DND-41 (cell line): ENCODE data around the gene ORMDL2.

ENCODE experiments used
- ATAC-seq: fragments of 200-7000 bp; cut with Tn5 transposase; 3 replicates; pipeline ENCODE4 v1.9.1; 2021; ENCODE audit warnings: low read depth; ENCODE audit not compliant: insufficient read depth
- DNase-seq: peaks from one replicate; pipeline ENCODE4 v3.0.0-alpha.2; 2020
- H2AFZ ChIP-seq: 2 replicates; pipeline ENCODE4 v1.6.0; 2012; ENCODE audit warnings: low read depth, low read length
- H3K27ac ChIP-seq: 2 replicates; pipeline ENCODE4 v1.5.1; 2012; ENCODE audit warnings: low read length, inconsistent platforms
- H3K27me3 ChIP-seq: fragments of 200-600 bp; sonication (generic); 2 replicates; pipeline ENCODE4 v1.6.0; 2012; ENCODE audit warnings: low read length, mild to moderate bottlenecking, inconsistent platforms; ENCODE audit not compliant: insufficient read depth, poor library complexity
- H3K36me3 ChIP-seq: 2 replicates; pipeline ENCODE4 v1.5.1; 2012; ENCODE audit warnings: low read length, inconsistent platforms; ENCODE audit not compliant: insufficient read depth
- H3K4me1 ChIP-seq: 2 replicates; pipeline ENCODE4 v1.5.1; 2012; ENCODE audit warnings: mild to moderate bottlenecking, low read length; ENCODE audit not compliant: insufficient read depth
- H3K4me2 ChIP-seq: 2 replicates; pipeline ENCODE4 v1.6.0; 2012; ENCODE audit warnings: mild to moderate bottlenecking, moderate library complexity, low read length, inconsistent platforms; ENCODE audit not compliant: insufficient read depth
- H3K4me3 ChIP-seq, 2 experiments: fragments of 200-600 bp in 1 of 2; shearing (Covaris generic) in 1 of 2; 2 replicates each; pipeline ENCODE4 v1.5.1; 2012 to 2016; ENCODE audit warnings: inconsistent platforms in 2 of 2, low read length in 2 of 2, mild to moderate bottlenecking in 2 of 2, low read depth in 1 of 2, moderate library complexity in 1 of 2
- H3K79me2 ChIP-seq: 2 replicates; pipeline ENCODE4 v1.6.0; 2012; ENCODE audit warnings: low read length, inconsistent platforms; ENCODE audit not compliant: insufficient read depth
- H3K9ac ChIP-seq: 2 replicates; pipeline ENCODE4 v1.6.0; 2012; ENCODE audit warnings: low read depth, mild to moderate bottlenecking, inconsistent platforms, low read length, moderate library complexity
- H3K9me3 ChIP-seq: 2 replicates; pipeline ENCODE4 v1.5.1; 2012; ENCODE audit warnings: low read length, moderate library complexity, mild to moderate bottlenecking, inconsistent platforms; ENCODE audit not compliant: insufficient read depth, severe bottlenecking
- H4K20me1 ChIP-seq: 2 replicates; pipeline ENCODE4 v1.6.0; 2012; ENCODE audit warnings: low read length; ENCODE audit not compliant: insufficient read depth
- CTCF ChIP-seq: IDR thresholded peaks from 2 replicates; pipeline ENCODE4 v1.5.1; 2012; ENCODE audit warnings: borderline replicate concordance, low read length, moderate library complexity, mild to moderate bottlenecking; ENCODE audit not compliant: poor library complexity, severe bottlenecking; ENCODE audit errors: extremely low read depth
- EZH2 ChIP-seq: IDR thresholded peaks from 3 replicates; pipeline ENCODE4 v1.6.1; 2012; ENCODE audit warnings: borderline replicate concordance, low read depth, mild to moderate bottlenecking, moderate library complexity, low read length, inconsistent platforms; ENCODE audit not compliant: severe bottlenecking

Gene ORMDL2

GRCh38 chr12:55847033-55847432 lies 29.2 kb downstream of the ORMDL2 start:
- Histone ChIP-seq H4K20me1 (no peaks in the 10 kb centered on the region), H3K36me3 (no peaks in the 10 kb centered on the region), H3K4me3 (no peak overlapping the region), H2AFZ (no peak overlapping the region), H3K9ac (no peak overlapping the region), H3K4me2 (no peak overlapping the region), H3K9me3 (no peaks in the 10 kb centered on the region), H3K79me2 (no peaks in the 10 kb centered on the region), H3K4me1 (no peaks in the 10 kb centered on the region), H3K27me3 (peaks cover 37% of the 10 kb centered on the region), H3K27ac (no peak overlapping the region)
- DNase-seq, result no peak
- TF ChIP-seq EZH2, result no peak
- no peak for TF ChIP-seq CTCF
- no peak for ATAC-seq

- H3K36me3 ChIP-seq, result no peaks in the 10 kb centered on the region
- H4K20me1 ChIP-seq, result no peaks in the 10 kb centered on the region
- no peak for DNase-seq
- no peaks in the 10 kb centered on the region for H3K4me1 ChIP-seq
- no peak overlapping the region for H3K4me3 ChIP-seq
- no peaks in the 10 kb centered on the region for H3K79me2 ChIP-seq
- peaks cover 32% of the 10 kb centered on the region for H3K27me3 ChIP-seq
- TF ChIP-seq CTCF (no peak), EZH2 (no peak)
- no peak overlapping the region for H3K4me2 ChIP-seq
- H3K27ac ChIP-seq, result no peak overlapping the region
- no peak overlapping the region for H2AFZ ChIP-seq
- no peak for ATAC-seq
- no peak overlapping the region for H3K9ac ChIP-seq
- H3K9me3 ChIP-seq, result no peaks in the 10 kb centered on the region
Measured at GRCh38 chr12:55847603-55848291, 29.9 kb downstream of the ORMDL2 start.

GRCh38 chr12:55849616-55850343 lies 31.9 kb downstream of the ORMDL2 start:
- ATAC-seq (no peak), DNase-seq (no peak)
- TF ChIP-seq EZH2, result no peak
- no peak for TF ChIP-seq CTCF
- no peaks in the 10 kb centered on the region for H4K20me1 ChIP-seq
- no peak overlapping the region for H3K4me2 ChIP-seq
- H3K4me3 ChIP-seq, result no peak overlapping the region
- peaks cover 32% of the 10 kb centered on the region for H3K27me3 ChIP-seq
- H3K9me3 ChIP-seq, result no peaks in the 10 kb centered on the region
- no peak overlapping the region for H3K27ac ChIP-seq
- H2AFZ ChIP-seq, result no peak overlapping the region
- no peaks in the 10 kb centered on the region for H3K36me3 ChIP-seq
- H3K79me2 ChIP-seq, result no peaks in the 10 kb centered on the region
- H3K4me1 ChIP-seq, result no peaks in the 10 kb centered on the region
- H3K9ac ChIP-seq, result no peak overlapping the region
